ENCODE data around the gene THYN1.

Gene THYN1

DNA sequence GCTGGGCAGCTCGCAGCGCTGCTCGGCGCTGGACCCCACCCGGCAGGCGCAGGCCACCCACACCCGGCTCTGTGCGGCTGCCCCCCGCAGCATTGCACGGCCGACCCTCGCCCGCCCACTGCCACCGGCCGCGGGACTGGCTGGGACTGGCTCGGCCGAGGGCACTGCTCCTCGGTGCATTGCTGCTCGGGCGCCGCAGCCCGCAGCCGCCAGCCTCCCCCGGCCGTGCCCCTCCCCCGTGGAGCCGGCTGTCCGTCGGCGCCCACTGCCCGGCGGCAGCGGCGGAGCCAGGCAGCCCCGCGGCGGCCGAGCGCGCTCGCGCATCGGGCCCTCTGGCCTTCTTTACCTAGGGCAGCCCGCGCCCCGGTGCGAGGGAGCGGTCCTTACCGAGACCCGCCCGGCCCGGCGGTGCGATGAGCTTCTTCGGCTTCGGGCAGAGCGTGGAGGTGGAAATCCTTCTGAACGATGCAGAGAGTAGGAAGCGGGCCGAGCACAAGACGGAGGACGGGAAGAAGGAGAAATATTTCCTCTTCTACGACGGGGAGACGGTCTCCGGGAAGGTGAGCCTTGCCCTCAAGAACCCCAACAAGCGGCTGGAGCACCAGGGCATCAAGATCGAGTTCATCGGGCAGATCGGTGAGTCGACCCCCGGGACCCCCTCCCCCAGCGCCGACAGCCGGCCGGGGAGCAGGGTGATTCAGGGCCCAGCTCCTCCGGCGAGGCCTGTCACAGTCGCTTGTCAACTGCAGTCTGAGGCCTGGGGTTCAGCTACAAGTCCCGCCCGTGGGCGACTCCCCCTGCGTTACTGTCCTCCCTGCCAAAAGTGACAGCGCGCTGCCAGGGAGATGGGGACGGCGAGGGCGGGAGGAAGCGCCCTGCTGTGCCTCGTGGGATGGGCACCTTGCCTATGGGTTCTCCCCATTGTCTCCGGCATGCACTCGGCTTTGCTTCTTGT is 28.2 kb downstream of the THYN1 start:
- peak in 1 of 3 donors; percentile 45 for DNase-seq (ENCODE audit: low read depth in 3 of 3, low spot score in 1 of 3)

DNA sequence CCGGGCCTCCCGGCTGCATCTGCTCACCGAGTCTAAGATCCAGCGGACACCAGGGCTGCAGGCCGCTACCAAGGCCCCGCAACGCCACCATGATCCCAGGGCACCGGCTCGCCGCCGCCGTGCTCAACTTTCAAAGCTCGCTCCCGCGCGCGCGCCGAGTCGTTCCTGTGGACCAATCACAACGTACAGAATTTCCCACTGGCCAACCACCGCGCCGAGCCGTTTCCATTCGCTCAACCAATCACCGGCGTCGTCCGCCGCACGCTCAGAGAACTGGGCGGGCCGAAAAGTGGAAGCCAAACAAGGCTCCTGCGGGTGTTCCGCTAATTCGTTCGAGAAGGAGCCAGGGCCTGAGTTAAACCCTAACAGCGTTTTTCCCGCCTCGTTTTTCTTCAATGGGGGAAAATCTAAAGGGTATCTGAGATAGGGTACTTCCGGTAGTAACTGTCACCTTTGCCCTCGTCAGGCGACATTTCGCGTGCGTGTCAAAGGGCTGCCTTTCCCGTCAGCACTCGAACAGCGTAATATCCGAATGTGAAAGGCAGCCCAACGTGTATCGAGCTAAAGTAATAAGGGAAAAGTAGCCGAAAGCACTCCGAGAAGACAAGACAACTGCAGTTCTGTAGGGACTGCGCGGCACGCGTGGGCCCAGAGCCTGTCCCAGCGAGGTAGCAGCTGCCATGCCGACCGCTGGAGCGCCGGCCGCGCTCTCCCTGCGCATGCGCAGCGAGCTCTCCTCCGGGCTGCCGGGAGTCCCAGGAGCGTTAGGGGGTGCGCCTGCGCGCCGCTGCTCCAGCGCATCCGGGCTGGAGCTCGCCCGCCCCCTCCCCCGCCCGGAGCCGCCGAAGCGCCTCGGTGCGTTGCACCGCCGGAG is 29.1 kb downstream of the THYN1 start, which contains the start of the genes NCAPD3 and VPS26B:
Gene NCAPD3 (minus strand): TSS at position 132 of the 874 bp plus-strand sequence. CDS start 41 bp downstream, at position 91.
Gene VPS26B (plus strand): TSS at position 836 of the 874 bp plus-strand sequence. CDS start 452 bp downstream, outside the sequence.
- DNase-seq (ENCODE audit: low read depth in 3 of 3, low spot score in 1 of 3): peak; percentile 84 to 91 (median 88)

DNA sequence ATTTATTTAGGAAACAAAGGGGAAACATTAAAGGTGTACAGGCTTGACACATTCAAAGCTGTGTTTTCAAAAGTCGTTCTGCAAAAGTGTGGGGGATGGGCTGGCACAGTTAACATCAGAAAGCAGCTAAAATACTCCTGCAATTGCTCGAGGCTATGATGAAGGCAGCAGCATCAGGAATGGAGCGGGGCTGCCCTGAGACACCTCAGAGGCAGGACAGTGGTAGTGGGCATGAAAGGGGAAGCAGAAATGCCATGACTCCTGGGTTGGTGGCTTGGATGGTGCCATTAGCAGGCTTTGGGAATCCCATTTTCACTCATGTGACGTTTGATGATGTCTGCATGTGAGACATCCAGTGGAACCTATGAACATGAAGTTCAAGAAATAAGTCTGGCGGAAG is 30.0 kb downstream of the THYN1 start:
- no peak for DNase-seq (ENCODE audit: low read depth in 3 of 3, low spot score in 1 of 3)

DNA sequence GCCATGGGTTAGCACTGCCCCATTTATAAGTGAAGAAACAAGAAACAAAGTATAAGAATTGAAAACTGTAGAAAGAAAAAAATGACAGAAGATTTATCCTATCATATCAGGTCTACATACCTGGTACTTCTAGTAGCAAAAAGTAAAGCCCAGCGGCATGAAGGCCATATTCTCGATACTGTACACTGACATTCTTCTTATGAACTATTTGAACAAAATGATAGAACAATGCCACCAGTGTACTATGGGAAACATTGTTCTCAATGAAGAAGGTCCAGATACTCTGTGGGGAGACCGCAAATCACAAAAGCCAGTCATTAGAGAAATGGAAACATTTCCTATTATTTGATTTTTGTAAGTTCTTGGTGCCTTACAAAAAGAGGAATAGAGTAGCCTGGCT is 36.3 kb downstream of the THYN1 start:
- DNase-seq (ENCODE audit: low read depth in 3 of 3, low spot score in 1 of 3): no peak

DNA sequence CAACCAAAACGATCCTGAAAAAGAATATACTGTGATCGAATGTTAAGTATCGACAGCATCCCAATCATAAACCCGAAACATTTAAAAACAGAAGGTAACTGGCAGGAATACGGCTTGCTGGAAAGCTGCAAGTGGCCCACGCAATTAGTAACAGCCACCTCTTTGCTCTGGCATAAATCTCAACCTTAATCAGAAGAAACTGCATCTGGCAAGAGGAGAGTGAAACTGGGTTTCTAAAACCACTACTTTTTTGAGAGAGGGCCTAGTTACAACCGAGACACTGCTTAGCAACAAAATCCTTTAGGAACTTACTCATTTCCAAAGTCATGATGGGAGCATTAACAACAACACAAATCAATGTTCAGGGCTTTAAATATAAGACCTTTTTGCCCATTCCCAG is 37.3 kb downstream of the THYN1 start:
- no peak for DNase-seq (ENCODE audit: low read depth in 3 of 3, low spot score in 1 of 3)

DNA sequence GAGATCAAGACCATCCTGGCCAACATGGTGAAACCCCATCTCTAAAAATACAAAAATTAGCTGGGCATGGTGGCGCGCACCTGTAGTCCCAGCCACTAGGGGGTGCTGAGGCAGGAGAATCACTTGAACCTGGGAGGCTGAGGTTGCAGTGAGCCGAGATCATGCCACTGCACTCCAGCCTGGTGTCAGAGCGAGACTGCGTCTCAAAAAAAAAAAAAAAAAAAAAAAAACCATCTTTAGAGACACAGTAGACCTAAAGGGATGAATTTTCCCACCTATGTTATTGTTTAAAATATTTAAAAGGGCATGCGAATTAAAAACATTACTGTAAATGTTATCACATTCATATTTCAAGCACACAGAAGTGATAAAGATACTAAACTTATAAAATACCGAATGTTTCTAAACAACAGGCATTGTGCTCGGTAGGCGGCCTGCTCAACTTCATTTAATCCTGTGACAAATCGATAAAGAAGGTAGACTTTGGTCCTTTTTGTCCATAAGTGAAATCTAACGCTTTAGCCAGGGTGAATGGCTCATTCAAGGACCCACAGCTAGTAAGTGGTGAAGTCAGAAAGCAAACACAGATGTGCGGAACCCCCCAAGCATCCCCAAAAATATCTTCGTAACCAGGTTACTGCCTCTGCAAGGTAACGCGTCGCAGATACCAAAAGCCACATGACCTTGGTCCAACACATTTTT is 45.5 kb downstream of the THYN1 start:
- peak; percentile 24 to 38 (median 33) for DNase-seq (ENCODE audit: low read depth in 3 of 3, low spot score in 1 of 3)

DNA sequence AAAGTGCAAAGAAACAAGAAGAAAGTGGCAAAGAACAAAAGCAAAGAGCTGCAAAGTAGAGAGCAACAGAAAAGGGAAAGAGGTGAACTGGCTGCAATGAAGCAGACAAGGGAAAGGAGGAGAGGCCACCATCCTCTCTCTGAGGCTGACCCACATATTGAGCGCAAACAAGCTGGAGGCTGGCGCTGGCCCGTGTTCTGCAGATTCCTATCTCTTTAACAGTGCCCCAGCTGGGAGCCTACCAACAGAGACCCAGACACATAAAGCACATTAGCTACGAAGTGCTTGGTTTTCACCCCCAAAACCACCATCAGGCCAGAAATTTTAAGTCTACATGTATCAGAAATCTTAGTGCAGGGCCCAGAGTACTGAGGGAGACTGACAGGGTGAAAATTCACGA is 47.0 kb downstream of the THYN1 start:
- DNase-seq (ENCODE audit: low read depth in 3 of 3, low spot score in 1 of 3): no peak

DNA sequence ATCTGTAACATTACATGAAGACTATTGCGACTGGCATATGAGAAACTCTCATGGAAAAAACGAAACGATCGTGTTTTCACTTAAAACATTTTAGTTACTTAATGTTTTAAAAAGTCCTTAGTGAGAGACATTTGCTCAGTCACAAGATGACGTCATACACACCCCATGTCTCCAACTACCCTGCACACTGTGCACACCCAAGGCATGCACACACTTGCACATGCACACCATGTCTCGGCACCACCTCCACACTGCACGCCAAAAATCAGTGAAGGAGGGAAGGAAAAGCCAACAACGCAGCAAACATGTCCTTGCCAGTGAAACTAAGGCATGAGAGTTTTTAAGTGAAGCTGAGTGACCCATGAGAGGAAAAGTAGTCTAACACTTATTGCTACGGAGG is 47.4 kb downstream of the THYN1 start:
- DNase-seq (ENCODE audit: low read depth in 3 of 3, low spot score in 1 of 3): no peak

DNA sequence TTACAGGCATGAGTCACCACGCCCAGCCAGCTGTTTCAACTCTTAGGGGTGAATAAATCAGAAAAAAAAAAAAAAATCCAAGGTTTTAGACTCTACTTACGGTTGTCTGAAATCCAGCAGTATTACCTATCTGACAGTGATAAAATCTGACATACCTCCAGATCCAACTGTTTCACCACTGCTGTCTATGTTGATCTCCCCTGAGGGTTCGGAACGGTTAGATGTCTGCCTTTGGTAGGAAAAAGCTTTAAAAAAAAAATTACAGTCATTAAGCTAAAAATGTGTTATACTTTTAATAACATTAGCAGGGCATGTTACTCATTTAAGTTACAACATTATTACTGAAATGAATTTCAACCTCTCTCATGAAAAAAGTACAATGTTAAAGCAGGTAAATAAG is 50.5 kb downstream of the THYN1 start:
- DNase-seq (ENCODE audit: low read depth in 3 of 3, low spot score in 1 of 3): no peak

DNA sequence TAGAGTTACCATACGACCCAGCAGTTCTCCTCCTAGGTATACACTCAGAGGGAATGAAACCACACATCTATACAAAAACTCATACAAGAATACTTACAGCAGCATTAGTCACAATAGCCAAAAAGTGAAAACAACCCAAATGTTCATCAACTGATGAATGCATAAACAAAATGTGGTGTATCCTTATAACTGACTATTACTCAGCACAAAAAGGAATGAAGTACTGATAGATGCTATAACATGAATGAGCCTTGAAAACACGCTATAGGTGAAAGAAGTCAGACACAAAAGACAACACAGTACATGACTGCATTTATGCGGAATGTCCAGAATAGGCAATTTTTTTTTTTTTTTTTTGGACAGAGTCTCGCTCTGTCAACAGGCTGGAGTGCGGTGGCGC is 52.5 kb downstream of the THYN1 start:
- DNase-seq (ENCODE audit: low read depth in 3 of 3, low spot score in 1 of 3): no peak

DNA sequence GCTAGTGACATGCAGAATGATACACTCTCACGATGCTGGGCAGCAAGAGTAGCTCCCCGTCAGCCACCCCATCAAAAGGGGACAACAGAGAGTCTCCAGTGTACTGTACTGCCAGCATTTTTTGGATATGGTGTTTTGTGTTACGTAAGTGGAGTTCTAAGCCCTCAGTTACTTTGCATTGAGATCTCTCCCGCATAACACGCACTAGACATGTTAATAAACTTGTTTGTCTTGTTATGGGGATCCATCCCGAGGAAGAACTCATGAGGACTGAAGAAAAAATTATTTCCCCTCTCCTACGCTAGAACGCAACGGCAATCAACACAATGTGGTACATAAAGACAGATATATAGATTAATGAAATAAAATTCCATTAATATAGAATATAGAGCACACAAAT is 53.6 kb downstream of the THYN1 start:
- DNase-seq (ENCODE audit: low read depth in 3 of 3, low spot score in 1 of 3): no peak

All from stimulated activated CD4-positive, alpha-beta T cell treated with anti-CD3 and anti-CD28 coated beads, TNF-alpha, amount 100 ng/mL, for 1 hour (primary cell).